Measurements from ENCODE around the gene TFRC.
"Not testable (repeated sequence)": the region's sequence is repeated elsewhere in the genome, so short reads cannot be mapped to it uniquely, and the experiment has no call there.

TFRC gene

GRCh38 chr3:196081002-196081833 lies 672 bp downstream of the TFRC start:
- peak; percentile 32 to 42 for DNase-seq (ENCODE audit: low read depth in 2 of 2)

DNA sequence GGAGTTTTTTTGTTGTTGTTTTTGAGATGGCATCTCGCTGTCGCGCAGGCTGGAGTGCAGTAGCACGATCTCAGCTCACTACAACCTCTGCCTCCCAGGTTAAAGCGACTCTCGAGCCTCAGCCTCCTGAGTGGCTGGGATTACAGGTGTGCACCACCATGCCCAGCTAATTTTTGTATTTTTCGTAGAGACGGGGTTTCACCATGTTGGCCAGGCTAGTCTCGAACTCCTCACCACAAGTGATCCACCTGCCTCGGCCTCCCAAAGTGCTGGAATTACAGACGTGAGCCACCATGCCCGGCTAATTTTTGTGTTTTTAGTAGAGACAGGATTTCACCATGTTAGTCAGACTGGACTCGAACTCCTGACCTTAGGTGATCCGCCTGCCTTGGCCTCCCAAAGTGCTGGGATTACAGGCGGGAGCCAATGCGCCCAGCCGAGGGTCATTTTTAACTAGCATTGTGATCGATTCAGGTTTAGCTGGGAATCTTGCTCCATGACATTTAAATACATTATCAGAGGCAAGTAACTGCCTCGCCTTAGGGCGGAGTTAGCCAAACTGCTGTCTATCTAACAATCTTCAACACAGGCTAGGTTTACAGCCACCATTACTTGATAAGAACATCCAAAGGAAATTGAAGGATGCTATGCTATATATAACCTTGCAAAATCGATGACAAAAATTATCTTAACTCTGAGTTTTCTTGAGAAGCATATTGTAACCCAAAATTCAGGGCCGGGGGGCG lies 1.6 kb downstream of the TFRC start:
- not testable (repeated sequence) for DNase-seq (ENCODE audit: low read depth in 2 of 2)

GRCh38 chr3:196079682-196080081 lies 2.2 kb downstream of the TFRC start:
- DNase-seq (ENCODE audit: low read depth in 2 of 2): no peak

DNA sequence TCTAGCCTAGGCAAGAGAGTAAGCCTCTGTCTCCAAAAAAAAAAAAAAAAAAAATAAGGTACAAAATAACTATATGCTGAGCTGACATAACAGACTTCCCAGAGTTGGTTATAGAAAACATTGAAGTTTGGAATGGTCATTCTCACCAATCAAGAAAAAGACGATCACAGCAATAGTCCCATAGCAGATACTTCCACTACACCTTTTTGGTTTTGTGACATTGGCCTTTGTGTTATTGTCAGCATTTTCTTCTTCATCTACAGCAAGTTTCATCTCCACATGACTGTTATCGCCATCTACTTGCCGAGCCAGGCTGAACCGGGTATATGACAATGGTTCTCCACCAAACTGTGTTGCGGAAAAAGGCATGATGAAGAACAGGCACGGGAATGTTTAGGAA lies 6.9 kb downstream of the TFRC start:
- DNase-seq (ENCODE audit: low read depth in 2 of 2): no peak

DNA sequence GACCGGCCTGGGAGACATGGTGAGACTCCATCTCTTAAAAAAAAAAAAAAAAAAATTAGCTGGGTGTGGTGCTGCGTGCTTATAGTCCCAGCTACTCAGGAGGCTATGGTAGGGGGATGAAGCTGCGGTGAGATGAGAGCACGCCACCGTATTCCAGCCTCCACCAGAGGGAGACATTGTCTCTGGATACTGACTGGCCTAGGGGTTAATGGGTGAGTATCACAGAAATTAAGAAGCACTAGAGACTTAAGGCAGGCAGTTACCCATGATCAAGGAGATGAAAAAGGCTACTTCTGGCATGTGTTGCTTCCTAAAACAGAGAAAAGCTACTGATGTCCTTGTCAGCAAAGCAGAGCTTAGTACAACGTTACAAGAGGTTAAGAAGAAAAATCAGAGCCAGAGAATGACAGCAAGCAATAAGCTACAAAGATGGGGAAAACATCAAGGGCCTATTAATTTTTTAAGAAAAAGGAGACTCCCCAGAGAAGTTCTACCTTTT lies 8.6 kb downstream of the TFRC start:
- peak in 1 of 2 donors; percentile 36 for DNase-seq (ENCODE audit: low read depth in 2 of 2)

GRCh38 chr3:196072313-196072712 lies 9.6 kb downstream of the TFRC start:
- no peak for DNase-seq (ENCODE audit: low read depth in 2 of 2)

DNA sequence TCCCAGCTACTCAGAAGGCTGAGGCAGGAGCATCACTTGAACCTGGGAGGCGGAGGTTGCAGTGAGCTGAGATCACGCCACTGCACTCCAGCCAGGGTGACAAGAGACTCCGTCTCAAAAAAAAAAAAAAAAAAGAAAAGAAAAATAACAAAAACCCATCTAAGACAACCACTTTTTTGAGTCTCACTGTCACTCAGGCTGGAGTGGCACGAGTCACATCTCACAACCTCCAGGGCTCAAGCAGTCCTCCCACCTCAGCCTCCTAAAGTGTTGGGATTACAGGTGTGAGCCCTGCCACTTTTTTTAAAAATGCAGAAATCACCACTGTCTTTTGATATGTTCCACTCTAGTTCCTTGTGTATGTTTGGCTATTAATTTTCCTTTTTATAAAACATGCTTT lies 13.1 kb downstream of the TFRC start:
- DNase-seq (ENCODE audit: low read depth in 2 of 2): not testable (repeated sequence)

DNA sequence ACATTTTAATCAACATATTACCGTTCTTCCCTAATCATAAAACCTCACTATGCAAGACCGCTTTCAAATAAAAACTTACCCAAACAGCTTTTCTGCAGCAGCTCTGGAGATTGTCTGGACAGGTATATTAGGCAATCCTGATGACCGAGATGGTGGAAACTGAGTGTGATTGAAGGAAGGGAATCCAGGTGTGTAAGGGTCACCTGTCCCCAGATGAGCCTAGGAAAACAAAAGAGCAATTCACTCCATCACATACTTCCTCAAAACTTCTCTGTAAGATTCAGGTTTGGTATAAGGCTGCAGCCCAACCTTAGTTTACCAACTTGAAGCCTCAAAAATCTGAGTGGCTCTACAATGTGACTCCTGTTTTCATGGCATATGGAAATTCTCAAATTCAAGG lies 14.5 kb downstream of the TFRC start:
- no peak for DNase-seq (ENCODE audit: low read depth in 2 of 2)

DNA sequence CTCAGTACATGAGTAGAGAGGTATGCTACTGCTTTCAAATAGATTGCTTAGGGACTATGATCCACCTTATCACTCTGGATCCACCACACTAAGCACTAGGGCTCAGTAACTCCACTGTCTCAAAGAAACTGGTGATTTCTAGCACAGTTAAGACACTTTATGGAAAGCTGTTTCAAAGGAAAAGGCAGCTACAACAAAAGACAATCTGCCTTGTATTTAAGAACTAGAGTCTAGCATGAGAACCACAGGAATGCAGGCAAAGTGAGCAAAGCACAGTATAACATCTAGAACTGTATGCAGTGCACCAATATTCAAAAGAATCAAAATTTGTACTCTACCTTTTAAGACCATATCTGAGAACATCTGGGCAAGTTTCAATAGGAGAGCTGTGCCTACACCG lies 17.9 kb downstream of the TFRC start:
- DNase-seq (ENCODE audit: low read depth in 2 of 2): no peak

DNA sequence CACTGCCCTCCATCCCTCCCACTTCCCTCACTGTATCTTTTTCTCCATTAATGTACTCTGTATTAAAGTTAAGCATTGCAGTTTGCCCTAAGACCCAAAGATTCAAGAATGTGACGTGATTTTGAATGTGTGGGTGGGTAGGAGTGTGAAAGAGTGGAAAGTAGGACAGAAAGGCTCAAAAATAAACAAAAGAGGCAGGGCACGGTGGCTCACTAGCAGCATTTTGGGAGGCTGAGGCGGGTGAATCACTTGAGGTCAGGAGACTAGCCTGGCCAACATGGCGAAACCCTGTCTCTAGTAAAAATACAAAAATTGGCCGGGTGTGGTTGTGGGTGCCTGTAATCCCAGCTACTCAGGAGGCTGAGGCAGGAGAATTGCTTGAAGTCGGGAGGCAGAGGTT lies 18.4 kb downstream of the TFRC start:
- DNase-seq (ENCODE audit: low read depth in 2 of 2): no peak

DNA sequence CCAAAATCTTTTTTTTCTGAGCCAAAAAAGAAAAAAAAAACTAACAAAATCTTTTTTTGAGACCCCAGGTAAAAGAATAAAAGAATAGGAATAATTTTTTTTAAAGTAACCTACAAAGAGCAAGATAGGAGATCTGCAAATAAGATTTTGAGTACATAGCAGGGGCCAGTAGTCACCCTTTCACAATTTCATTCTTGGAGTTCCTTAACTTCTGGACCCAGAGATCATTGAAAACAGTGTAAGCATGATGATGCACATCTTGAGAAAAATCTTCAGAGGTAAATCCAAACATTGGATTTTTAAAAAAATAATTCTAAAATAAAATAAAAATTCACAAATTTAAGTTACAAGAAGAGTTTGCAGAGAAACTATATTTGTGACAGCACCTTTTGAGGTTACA lies 18.8 kb downstream of the TFRC start:
- no peak for DNase-seq (ENCODE audit: low read depth in 2 of 2)

- no peak for DNase-seq (ENCODE audit: low read depth in 2 of 2)
Observed at GRCh38 chr3:196060834-196061233, 21.1 kb downstream of the TFRC start.

DNA sequence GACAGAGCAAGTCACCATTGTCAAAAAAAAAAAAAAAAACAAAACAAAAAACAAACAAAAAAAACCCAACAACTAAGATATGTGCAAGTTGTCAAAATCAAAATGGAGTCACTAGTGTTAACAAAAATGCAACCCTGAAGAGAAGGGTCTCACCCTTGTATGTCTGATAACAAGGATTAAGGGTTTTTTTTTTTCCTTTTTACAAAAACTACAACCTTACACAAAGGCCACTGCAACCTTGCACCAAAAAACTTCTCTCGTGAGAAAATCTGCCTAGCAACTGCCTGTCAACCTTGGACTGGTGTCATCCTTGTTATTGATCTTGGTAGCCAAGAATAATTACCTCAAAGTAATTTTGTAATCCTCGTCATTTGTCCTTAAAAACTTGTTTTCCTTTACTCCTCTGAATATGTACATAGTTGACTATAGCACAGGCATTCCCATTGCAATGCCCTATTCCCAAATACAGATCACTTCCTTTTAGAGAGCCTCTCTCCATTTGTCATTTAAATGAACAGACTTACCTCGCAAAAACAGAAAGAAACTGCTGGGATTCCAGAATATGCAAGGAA lies 24.0 kb downstream of the TFRC start:
- no peak for DNase-seq (ENCODE audit: low read depth in 2 of 2)

DNA sequence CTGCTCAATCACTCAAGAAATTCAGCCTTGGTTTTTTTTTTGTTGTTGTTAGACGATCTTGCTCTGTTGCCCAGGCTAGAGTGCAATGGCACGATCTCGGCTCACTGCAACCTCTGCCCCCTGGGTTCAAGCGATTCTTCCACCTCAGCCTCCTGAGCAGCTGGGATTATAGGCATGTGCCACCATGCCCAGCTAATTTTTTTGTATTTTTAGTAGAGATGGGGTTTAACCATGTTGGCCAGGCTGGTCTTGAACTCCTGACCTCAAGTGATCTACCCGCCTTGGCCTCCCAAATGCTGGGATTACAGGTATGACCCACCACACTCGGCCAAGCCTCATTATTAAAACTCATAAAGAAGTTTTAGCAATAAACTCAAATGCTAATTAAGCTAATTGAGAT lies 25.5 kb downstream of the TFRC start:
- not testable (repeated sequence) for DNase-seq (ENCODE audit: low read depth in 2 of 2)

DNA sequence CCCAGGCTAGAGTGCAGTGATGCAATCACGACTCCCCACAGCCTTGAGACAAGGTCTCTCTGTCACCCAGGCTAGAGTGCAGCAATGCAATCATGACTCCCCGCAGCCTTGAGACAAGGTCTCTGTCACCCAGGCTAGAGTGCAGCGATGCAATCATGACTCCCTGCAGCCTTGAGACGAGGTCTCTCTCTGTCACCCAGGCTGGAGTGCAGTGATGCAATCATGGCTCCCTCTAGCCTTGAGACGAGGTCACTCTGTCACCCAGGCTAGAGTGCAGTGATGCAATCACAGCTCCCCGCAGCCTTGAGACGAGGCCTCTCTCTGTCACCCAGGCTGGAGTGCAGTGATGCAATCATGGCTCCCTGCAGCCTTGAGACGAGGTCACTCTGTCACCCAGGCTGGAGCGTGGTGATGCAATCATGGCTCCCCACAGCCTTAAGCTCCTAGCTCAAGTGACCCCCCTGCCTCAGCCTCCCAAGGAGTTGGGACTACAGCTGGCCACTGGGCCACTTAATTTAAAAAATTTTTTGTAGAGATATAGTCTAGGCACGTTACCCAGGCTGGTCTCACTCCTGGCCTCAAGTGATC lies 26.1 kb downstream of the TFRC start:
- DNase-seq (ENCODE audit: low read depth in 2 of 2): no peak

DNA sequence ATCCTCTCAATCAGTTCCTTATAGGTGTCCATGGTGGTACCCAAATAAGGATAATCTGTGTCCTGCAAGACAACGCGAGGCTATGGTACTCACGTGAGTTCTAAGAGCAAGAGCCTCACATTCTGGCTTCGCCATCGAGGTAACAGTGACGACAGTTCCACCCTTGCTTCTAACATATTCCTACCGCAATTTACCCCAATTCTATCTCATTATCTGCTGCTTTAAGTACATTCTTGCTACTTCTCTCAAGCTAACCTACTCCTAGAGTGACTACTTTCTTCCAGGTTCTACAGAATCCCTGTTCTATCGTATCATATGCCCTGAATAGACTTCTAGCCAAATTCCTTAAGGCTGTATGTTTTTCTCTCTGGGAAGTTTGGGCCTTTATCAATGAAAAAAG lies 26.6 kb downstream of the TFRC start:
- no peak for DNase-seq (ENCODE audit: low read depth in 2 of 2)

DNA sequence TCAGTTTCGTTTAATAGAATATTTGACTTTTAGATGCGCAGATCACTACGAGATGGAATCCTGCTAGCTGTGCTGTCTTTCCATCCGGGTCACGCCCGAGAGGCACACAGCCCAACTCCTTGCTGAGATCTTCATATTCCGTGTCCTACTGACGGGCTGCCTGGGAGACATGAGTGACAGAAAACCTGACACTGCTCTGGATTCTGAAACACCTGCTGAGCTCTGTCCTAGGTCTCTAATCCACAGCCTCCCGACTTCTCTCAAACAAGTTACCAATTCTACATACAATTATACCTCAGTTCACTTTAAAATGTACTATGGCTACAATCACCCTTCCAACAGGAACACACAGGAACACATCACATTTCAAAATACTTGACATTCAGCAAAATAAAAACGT lies 27.2 kb downstream of the TFRC start:
- no peak for DNase-seq (ENCODE audit: low read depth in 2 of 2)

- DNase-seq (ENCODE audit: low read depth in 2 of 2): no peak
Observed at GRCh38 chr3:196053487-196053886, 28.4 kb downstream of the TFRC start.

- no peak for DNase-seq (ENCODE audit: low read depth in 2 of 2)
Observed at GRCh38 chr3:196051282-196052076, 30.4 kb downstream of the TFRC start.

- no peak for DNase-seq (ENCODE audit: low read depth in 2 of 2)
Observed at GRCh38 chr3:196050597-196050996, 31.3 kb downstream of the TFRC start.

DNA sequence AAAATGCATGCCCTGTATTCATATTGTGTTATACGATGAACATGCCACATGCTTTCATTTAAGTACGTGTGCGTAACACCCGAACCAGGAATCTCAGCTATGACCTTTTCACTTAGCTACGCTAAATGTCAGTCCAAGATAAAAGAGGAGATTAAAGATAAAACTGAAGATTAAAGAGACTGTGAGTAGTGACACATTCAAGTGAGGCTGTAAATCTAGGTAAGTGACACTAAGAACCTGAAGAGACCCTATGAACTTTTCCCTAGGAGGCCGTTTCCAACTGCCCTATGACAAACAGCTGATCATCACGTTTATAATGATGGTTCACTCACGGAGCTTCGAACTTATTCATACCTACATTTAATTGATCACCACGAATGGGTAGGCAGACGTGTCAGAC lies 32.2 kb downstream of the TFRC start:
- no peak for DNase-seq (ENCODE audit: low read depth in 2 of 2)
